Measurements from ENCODE around the gene FADS6.

GRCh38 chr17:74857191-74857590, 36.2 kb downstream of the FADS6 start:
- TF ChIP-seq POLR2A (IDR thresholded peaks at IDR 0.05), result no peak
- no peak for TF ChIP-seq CTCF (IDR thresholded peaks at IDR 0.05)
